BLaER1 treated with 17β-estradiol and CSF1 and Interleukin-3, amounts not matched to agents 10 nM and 100 nM (cell line): ENCODE results near the gene CALML4.
"Not testable (repeated sequence)": the region's sequence is repeated elsewhere in the genome, so short reads cannot be mapped to it uniquely, and the experiment has no call there.

Experiments used
- H3K27ac ChIP-seq, 11 experiments: shearing (Covaris generic); formaldehyde crosslinking; 2 replicates each; pipeline ENCODE4 v1.8.1; 2022
- H3K27me3 ChIP-seq, 11 experiments: shearing (Covaris generic); formaldehyde crosslinking; 2 replicates each; pipeline ENCODE4 v1.8.1; 2022
- H3K36me3 ChIP-seq, 11 experiments: shearing (Covaris generic); formaldehyde crosslinking; 2 replicates each; pipeline ENCODE4 v1.8.1; 2022
- H3K4me1 ChIP-seq, 10 experiments: shearing (Covaris generic); formaldehyde crosslinking; 2 replicates each; pipeline ENCODE4 v1.8.1; 2022
- H3K4me2 ChIP-seq, 11 experiments: shearing (Covaris generic); formaldehyde crosslinking; 2 replicates each; pipeline ENCODE4 v1.8.1; 2022
- H3K4me3 ChIP-seq, 10 experiments: shearing (Covaris generic); formaldehyde crosslinking; 2 replicates each; pipeline ENCODE4 v1.8.1; 2022
- H3K9ac ChIP-seq, 11 experiments: shearing (Covaris generic); formaldehyde crosslinking; 2 replicates each; pipeline ENCODE4 v1.8.1; 2022
- H3K9me3 ChIP-seq, 11 experiments: shearing (Covaris generic); formaldehyde crosslinking; replicated peaks in 1 of 11; 2 replicates each; pipeline ENCODE4 v1.8.1; 2022
- H4K20me1 ChIP-seq, 11 experiments: shearing (Covaris generic); formaldehyde crosslinking; 2 replicates each; pipeline ENCODE4 v1.8.1; 2022
- Cebpa-rat ChIP-seq, 11 experiments: shearing (Covaris generic); IDR thresholded peaks; 2 replicates each; pipeline ENCODE4 v1.8.1; 2022

CALML4 gene

DNA sequence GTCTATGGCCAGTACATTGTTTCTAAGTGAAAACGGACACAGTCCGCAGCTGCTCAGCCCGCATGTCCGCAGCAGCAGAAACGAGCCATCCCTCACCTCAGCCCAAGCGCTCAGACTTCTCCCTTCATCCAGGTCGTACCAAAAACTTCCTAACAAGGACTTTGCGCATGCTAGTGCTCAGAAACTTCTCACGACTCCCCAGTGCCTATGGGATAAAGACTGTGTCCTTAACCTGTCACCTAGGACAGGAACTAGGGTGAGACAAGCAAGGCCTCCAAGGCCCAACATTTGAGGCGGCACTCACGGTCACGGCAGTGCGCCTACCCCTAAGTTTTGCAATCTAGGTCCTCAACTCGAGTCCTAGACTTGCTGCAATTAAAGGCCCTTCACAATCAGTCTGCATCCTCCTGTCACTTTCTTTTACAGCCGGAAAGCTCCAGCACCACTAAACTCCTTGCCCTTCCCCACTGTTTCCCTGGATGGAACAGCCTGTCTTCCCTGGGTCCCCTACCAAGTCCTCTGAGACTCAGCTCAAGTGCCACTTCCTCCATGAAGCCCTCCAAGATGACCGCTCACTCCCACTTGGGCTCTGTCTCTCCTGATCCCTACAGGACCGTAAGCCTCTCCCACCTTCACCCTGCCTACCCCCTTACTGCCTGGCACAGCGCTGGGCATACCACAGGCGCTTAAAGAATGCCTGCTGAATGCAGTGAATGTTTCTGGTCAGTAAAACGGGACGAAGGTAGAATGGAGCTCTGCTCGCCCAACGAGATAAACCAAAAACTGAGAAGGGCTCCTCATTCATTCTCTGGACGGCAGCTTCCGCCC lies 23.2 kb upstream of the CALML4 start:
- Histone ChIP-seq H3K27me3 (no peaks in the 10 kb centered on the region), H3K27ac (peak overlapping the region; percentile 74 to 99 (median 94)), H3K9me3 (peaks cover 0 to 1% (median 0%) of the 10 kb centered on the region in 11 experiments; a peak in 2 of 22 replicates), H4K20me1 (peaks cover 7 to 52% (median 34%) of the 10 kb centered on the region in 11 experiments; a peak in 19 of 22 replicates), H3K36me3 (peaks cover 0 to 5% (median 0%) of the 10 kb centered on the region in 11 experiments; a peak in 7 of 22 replicates), H3K4me3 (peak overlapping the region; percentile 70 to 99 (median 78)), H3K4me1 (peaks cover 75 to 90% (median 86%) of the 10 kb centered on the region in 10 experiments), H3K4me2 (peak overlapping the region; percentile 84 to 99 (median 93)), H3K9ac (peak overlapping the region; percentile 86 to 98 (median 91))
- peak in 2 of 11 experiments; percentile 8 to 64; a peak in 3 of 22 replicates for TF ChIP-seq Cebpa-rat (IDR thresholded peaks at IDR 0.05)

DNA sequence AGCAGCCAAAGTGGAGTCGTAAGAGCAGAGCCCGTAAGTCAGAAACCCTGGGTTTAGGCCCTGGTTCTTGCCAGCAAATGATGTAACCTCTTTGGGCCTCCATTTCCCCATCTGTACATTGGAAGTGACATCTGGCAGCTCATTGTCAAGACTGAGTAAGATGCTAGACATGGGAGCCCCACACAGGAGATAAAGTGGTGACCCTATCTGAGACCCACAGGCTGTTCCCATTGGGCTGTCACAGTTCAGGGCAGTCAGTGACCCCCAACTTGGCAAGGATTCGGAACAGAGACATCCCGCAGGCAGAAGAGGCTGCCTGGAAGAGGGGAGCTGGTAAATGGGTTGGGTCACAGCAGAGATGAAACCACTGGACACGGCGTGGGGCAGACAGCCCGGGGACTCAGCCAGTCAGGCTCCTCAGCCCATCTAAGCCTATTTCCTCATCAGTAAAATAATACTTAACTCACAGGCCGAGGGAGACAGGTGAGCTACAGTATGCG lies 22.6 kb upstream of the CALML4 start:
- TF ChIP-seq Cebpa-rat (IDR thresholded peaks at IDR 0.05): no peak
- peak overlapping the region; percentile 86 to 98 (median 91) for H3K9ac ChIP-seq
- peak overlapping the region in 10 of 11 experiments; percentile 79 to 99 (median 94); a peak in 17 of 22 replicates for H3K27ac ChIP-seq
- H3K4me2 ChIP-seq: peak overlapping the region; percentile 84 to 99 (median 93)
- peaks cover 7 to 57% (median 38%) of the 10 kb centered on the region in 11 experiments; a peak in 19 of 22 replicates for H4K20me1 ChIP-seq
- H3K9me3 ChIP-seq: peaks cover 0 to 7% (median 0%) of the 10 kb centered on the region in 11 experiments; a peak in 3 of 22 replicates
- H3K4me1 ChIP-seq: peaks cover 70 to 90% (median 86%) of the 10 kb centered on the region in 10 experiments
- no peaks in the 10 kb centered on the region for H3K27me3 ChIP-seq
- peak overlapping the region; percentile 70 to 99 (median 78) for H3K4me3 ChIP-seq
- peaks cover 0 to 9% (median 0%) of the 10 kb centered on the region in 11 experiments; a peak in 8 of 22 replicates for H3K36me3 ChIP-seq

GRCh38 chr15:68225442-68225841 lies 20.3 kb upstream of the CALML4 start:
- Histone ChIP-seq H4K20me1 (peaks cover 7 to 68% (median 40%) of the 10 kb centered on the region in 11 experiments; a peak in 19 of 22 replicates), H3K9me3 (peaks cover 0 to 20% (median 14%) of the 10 kb centered on the region in 11 experiments; a peak in 19 of 22 replicates), H3K4me2 (peak overlapping the region; percentile 40 to 97 (median 87)), H3K9ac (peak overlapping the region in 4 of 11 experiments; percentile 21 to 47 (median 26); a peak in 5 of 22 replicates), H3K4me1 (peaks cover 52 to 70% (median 63%) of the 10 kb centered on the region in 10 experiments), H3K36me3 (peaks cover 0 to 24% (median 13%) of the 10 kb centered on the region in 11 experiments; a peak in 15 of 22 replicates), H3K4me3 (peak overlapping the region in 2 of 10 experiments; percentile 19 to 30; a peak in 2 of 20 replicates), H3K27ac (peak overlapping the region in 6 of 11 experiments; percentile 48 to 99 (median 70); a peak in 13 of 22 replicates)
- not testable (repeated sequence) for H3K27me3 ChIP-seq

GRCh38 chr15:68224546-68225250 lies 19.6 kb upstream of the CALML4 start:
- Histone ChIP-seq H3K4me3 (peak overlapping the region in 5 of 10 experiments; percentile 2 to 43 (median 26); a peak in 5 of 20 replicates), H3K4me2 (peak overlapping the region; percentile 40 to 95 (median 85)), H3K36me3 (peaks cover 0 to 32% (median 18%) of the 10 kb centered on the region in 11 experiments; a peak in 16 of 22 replicates), H4K20me1 (peaks cover 7 to 76% (median 47%) of the 10 kb centered on the region in 11 experiments; a peak in 20 of 22 replicates), H3K9me3 (peaks cover 0 to 23% (median 15%) of the 10 kb centered on the region in 11 experiments; a peak in 19 of 22 replicates), H3K27me3 (no peaks in the 10 kb centered on the region), H3K9ac (peak overlapping the region in 6 of 11 experiments; percentile 10 to 62 (median 24); a peak in 6 of 22 replicates), H3K27ac (peak overlapping the region in 6 of 11 experiments; percentile 48 to 99 (median 70); a peak in 13 of 22 replicates), H3K4me1 (peaks cover 46 to 70% (median 58%) of the 10 kb centered on the region in 10 experiments)
- TF ChIP-seq Cebpa-rat (IDR thresholded peaks at IDR 0.05): no peak

- Histone ChIP-seq H3K36me3 (peaks cover 0 to 38% (median 24%) of the 10 kb centered on the region in 11 experiments; a peak in 19 of 22 replicates), H3K27me3 (no peaks in the 10 kb centered on the region), H3K4me2 (peak overlapping the region; percentile 40 to 95 (median 85)), H3K4me3 (peak overlapping the region in 4 of 10 experiments; percentile 2 to 43 (median 20); a peak in 3 of 20 replicates), H3K27ac (peak overlapping the region in 4 of 11 experiments; percentile 46 to 99 (median 84); a peak in 8 of 22 replicates), H3K4me1 (peaks cover 46 to 74% (median 58%) of the 10 kb centered on the region in 10 experiments), H3K9me3 (peaks cover 0 to 28% (median 15%) of the 10 kb centered on the region in 11 experiments; a peak in 19 of 22 replicates), H4K20me1 (peaks cover 7 to 82% (median 53%) of the 10 kb centered on the region in 11 experiments; a peak in 20 of 22 replicates), H3K9ac (peak overlapping the region in 4 of 11 experiments; percentile 2 to 62 (median 28); a peak in 4 of 22 replicates)
- no peak for TF ChIP-seq Cebpa-rat (IDR thresholded peaks at IDR 0.05)
Measured at GRCh38 chr15:68224108-68224507, 19.0 kb upstream of the CALML4 start.

DNA sequence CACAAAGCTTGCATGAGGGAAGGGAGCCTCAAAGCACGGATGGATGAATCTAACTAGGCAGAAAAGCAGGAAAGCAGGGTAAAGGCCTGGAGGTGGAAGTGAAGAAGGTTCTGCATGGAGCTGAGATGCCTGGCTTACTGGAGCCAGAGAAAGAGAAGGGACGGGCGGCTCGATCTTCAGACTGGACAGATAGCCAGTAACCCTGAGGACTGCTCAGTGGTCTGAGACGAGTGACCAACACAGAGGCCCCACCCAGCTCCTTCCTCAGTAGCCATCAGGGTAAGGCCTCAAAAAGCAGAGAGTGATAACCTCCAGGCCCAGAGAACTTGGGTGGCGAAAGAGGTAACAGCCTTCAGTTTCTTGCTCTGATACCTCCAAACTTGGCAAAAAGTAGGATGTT lies 18.0 kb upstream of the CALML4 start:
- peaks cover 0 to 33% (median 15%) of the 10 kb centered on the region in 11 experiments; a peak in 19 of 22 replicates for H3K9me3 ChIP-seq
- H3K4me2 ChIP-seq: peak overlapping the region in 8 of 11 experiments; percentile 84 to 95 (median 88); a peak in 17 of 22 replicates
- H3K9ac ChIP-seq: peak overlapping the region in 3 of 11 experiments; percentile 2 to 31 (median 25); a peak in 1 of 22 replicates
- H3K36me3 ChIP-seq: peaks cover 0 to 47% (median 33%) of the 10 kb centered on the region in 11 experiments; a peak in 20 of 22 replicates
- no peaks in the 10 kb centered on the region for H3K27me3 ChIP-seq
- H3K4me3 ChIP-seq: no peak overlapping the region
- H3K27ac ChIP-seq: peak overlapping the region in 4 of 11 experiments; percentile 46 to 99 (median 84); a peak in 8 of 22 replicates
- peaks cover 8 to 85% (median 56%) of the 10 kb centered on the region in 11 experiments; a peak in 20 of 22 replicates for H4K20me1 ChIP-seq
- no peak for TF ChIP-seq Cebpa-rat (IDR thresholded peaks at IDR 0.05)
- peaks cover 44 to 72% (median 52%) of the 10 kb centered on the region in 10 experiments for H3K4me1 ChIP-seq

GRCh38 chr15:68222432-68222743 lies 17.3 kb upstream of the CALML4 start:
- peaks cover 0 to 55% (median 40%) of the 10 kb centered on the region in 11 experiments; a peak in 20 of 22 replicates for H3K36me3 ChIP-seq
- not testable (repeated sequence) for H3K9ac ChIP-seq, H3K27me3 ChIP-seq, H3K4me2 ChIP-seq, H3K4me3 ChIP-seq
- peaks cover 0 to 33% (median 15%) of the 10 kb centered on the region in 11 experiments; a peak in 19 of 22 replicates for H3K9me3 ChIP-seq
- peak overlapping the region in 1 of 11 experiments; percentile 25; a peak in 2 of 22 replicates for H3K27ac ChIP-seq
- H3K4me1 ChIP-seq: peaks cover 42 to 64% (median 45%) of the 10 kb centered on the region in 10 experiments
- H4K20me1 ChIP-seq: peaks cover 8 to 84% (median 54%) of the 10 kb centered on the region in 11 experiments; a peak in 20 of 22 replicates

DNA sequence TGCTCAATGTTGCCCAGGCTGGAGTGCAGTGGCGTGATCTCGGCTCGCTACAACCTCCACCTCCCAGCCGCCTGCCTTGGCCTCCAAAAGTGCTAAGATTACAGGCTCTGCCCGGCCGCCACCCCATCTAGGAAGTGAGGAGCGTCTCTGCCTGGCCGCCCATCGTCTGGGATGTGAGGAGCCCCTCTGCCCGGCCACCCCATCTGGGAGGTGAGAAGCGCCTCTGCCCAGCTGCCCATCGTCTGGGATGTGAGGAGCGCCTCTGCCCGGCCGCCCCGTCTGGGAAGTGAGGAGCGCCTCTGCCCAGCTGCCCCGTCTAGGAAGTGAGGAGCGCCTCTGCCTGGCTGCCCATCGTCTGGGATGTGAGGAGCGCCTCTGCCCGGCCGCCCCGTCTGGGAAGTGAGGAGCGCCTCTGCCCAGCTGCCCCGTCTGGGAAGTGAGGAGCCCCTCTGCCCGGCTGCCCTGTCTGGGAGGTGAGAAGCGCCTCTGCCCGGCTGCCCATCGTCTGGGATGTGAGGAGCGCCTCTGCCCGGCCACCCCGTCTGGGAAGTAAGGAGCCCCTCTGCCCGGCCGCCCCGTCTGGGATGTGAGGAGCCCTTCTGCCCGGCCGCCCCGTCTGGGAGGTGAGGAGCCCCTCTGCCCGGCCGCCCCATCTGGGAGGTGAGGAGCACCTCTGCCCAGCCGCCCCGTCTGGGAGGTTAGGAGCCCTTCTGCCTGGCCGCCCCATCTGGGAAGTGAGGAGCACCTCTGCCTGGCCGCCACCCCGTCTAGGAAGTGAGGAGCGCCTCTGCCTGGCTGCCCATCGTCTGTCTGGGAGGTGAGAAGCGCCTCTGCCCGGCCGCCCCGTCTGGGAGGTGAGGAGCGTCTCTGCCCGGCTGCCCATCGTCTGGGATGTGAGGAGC lies 16.6 kb upstream of the CALML4 start:
- H4K20me1 ChIP-seq: peaks cover 8 to 84% (median 60%) of the 10 kb centered on the region in 11 experiments; a peak in 20 of 22 replicates
- peaks cover 0 to 61% (median 46%) of the 10 kb centered on the region in 11 experiments; a peak in 20 of 22 replicates for H3K36me3 ChIP-seq
- not testable (repeated sequence) for H3K9ac ChIP-seq, H3K27me3 ChIP-seq, H3K4me2 ChIP-seq, H3K4me3 ChIP-seq
- H3K9me3 ChIP-seq: peaks cover 0 to 33% (median 15%) of the 10 kb centered on the region in 11 experiments; a peak in 19 of 22 replicates
- peak overlapping the region in 1 of 11 experiments; percentile 25; a peak in 2 of 22 replicates for H3K27ac ChIP-seq
- peaks cover 37 to 58% (median 45%) of the 10 kb centered on the region in 10 experiments for H3K4me1 ChIP-seq
